Gastrocnemius medialis (tissue), 4 donors: Measurements from ENCODE around the gene ADGRG1.

Experiments used
- POLR2A ChIP-seq, 2 donors: fragments of 450-650 bp; IDR thresholded peaks; one replicate each; pipeline ENCODE4 v1.6.1; 2017; ENCODE audit warnings: antibody characterized with exemption in 2 of 2, mild to moderate bottlenecking in 2 of 2, moderate library complexity in 2 of 2
- TF ChIP-seq, protein P1 (sequence below), 5 experiments: fragments of 450-650 bp in 3 of 5; fragments of 200-600 bp in 2 of 5; sonication (generic) in 2 of 5; IDR thresholded peaks in 4 of 5; conservative IDR thresholded peaks in 1 of 5; 1 replicate in 4 of 5; 2 replicates in 1 of 5; pipeline ENCODE4 v1.5.1; 2016 to 2019; ENCODE audit warnings: antibody characterized with exemption in 5 of 5, mild to moderate bottlenecking in 3 of 5, moderate library complexity in 3 of 5

DNA sequence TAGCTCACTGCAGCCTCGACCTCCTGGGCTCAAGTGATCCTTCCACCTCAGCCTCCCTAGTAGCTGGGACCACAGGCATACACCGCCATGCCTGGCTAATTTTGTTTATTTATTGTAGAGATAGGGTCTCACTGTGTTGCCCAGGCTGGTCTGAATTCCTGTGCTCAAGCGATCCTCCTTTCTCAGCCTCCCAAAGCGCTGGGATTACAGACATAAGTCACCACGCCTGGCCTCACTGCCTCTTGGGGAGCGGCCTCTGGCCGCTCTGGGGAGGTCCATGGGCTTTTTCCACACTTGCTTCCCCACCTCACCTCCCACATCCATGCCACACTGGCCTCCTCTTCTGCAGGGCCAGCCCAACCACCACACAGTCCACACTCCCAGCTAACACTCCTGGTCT lies 21.4 kb downstream of the ADGRG1 start:
- TF ChIP-seq POLR2A (IDR thresholded peaks at IDR 0.05) = no peak
- TF ChIP-seq, protein P1, sequence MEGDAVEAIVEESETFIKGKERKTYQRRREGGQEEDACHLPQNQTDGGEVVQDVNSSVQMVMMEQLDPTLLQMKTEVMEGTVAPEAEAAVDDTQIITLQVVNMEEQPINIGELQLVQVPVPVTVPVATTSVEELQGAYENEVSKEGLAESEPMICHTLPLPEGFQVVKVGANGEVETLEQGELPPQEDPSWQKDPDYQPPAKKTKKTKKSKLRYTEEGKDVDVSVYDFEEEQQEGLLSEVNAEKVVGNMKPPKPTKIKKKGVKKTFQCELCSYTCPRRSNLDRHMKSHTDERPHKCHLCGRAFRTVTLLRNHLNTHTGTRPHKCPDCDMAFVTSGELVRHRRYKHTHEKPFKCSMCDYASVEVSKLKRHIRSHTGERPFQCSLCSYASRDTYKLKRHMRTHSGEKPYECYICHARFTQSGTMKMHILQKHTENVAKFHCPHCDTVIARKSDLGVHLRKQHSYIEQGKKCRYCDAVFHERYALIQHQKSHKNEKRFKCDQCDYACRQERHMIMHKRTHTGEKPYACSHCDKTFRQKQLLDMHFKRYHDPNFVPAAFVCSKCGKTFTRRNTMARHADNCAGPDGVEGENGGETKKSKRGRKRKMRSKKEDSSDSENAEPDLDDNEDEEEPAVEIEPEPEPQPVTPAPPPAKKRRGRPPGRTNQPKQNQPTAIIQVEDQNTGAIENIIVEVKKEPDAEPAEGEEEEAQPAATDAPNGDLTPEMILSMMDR (IDR thresholded peaks at IDR 0.05 in 4 of 5, conservative IDR thresholded peaks at IDR 0.05 in 1 of 5) = no peak
